K562 (cell line): ENCODE results near the gene SLC1A5. TPM values are rescaled to one million over a fixed set of nuclear protein-coding genes. Genes with fewer than 3 reads are reported as not detected.
"Not testable (repeated sequence)": the region's sequence is repeated elsewhere in the genome, so short reads cannot be mapped to it uniquely, and the experiment has no call there.

Experiments used
- ATAC-seq: fragments of 200-7000 bp; cut with Tn5 transposase; 3 replicates; pipeline ENCODE4 v1.9.1; 2020; ENCODE audit warnings: moderate library complexity
- BruUV-seq: library from RNA; stranded (reverse); fragments of 400-500 nt; replicated peaks from 2 replicates; lab custom pipeline; 2021; lab: Mats Ljungman, UMichigan
- CTCF ChIA-PET: fragments of 300-600 bp; formaldehyde crosslinking; extraction: SDS; loops from one replicate; lab custom pipeline; 2021; ENCODE audit warnings: low intra/inter-chr PET ratio; lab: Yijun Ruan, JAX
- POLR2A ChIA-PET: fragments of 300-600, 350-650 bp; sonication (Branson Sonifier 250); formaldehyde crosslinking; extraction: SDS; loops from one replicate; lab custom pipeline; 2021; ENCODE audit warnings: antibody characterized with exemption, inconsistent platforms; lab: Yijun Ruan, JAX
- DNase-seq, 4 experiments: peaks; one replicate each; pipeline versions ENCODE4 v3.0.0 to v3.0.0-alpha.2; 2011 to 2018; ENCODE audit warnings: low spot score in 3 of 4, mixed read lengths in 3 of 4; ENCODE audit errors: extremely low read depth in 1 of 4
- FAIRE-seq: peaks from 2 replicates; lab custom pipeline; 2011; peaks lifted over from hg19 to GRCh38; lab: Jason Lieb, UNC
- H2AFZ ChIP-seq: 2 replicates; pipeline ENCODE4 v1.6.0; 2011; ENCODE audit warnings: low read depth, low read length, control low read depth, inconsistent platforms
- H3K27ac ChIP-seq: fragments of 200-600 bp; 3 replicates; pipeline ENCODE4 v1.8.0; 2011; ENCODE audit warnings: low read depth, mild to moderate bottlenecking, control low read depth, inconsistent platforms, low read length, moderate library complexity, mixed read lengths; ENCODE audit errors: extremely low read depth
- H3K27me3 ChIP-seq, 2 experiments: fragments of 300-600 bp in 1 of 2; 2 replicates in 1 of 2; 3 replicates in 1 of 2; pipeline versions ENCODE4 v1.6.0 to v1.8.0; 2011; ENCODE audit warnings: inconsistent platforms in 2 of 2, low read length in 2 of 2, mild to moderate bottlenecking in 1 of 2, mixed read lengths in 1 of 2, moderate library complexity in 1 of 2; ENCODE audit not compliant: control insufficient read depth in 2 of 2, insufficient read depth in 2 of 2
- H3K36me3 ChIP-seq: fragments of 300-600 bp; 3 replicates; pipeline ENCODE4 v1.8.0; 2011; ENCODE audit warnings: mild to moderate bottlenecking, low read length, inconsistent platforms; ENCODE audit not compliant: control insufficient read depth, insufficient read depth
- H3K4me1 ChIP-seq, 2 experiments: fragments of 200-600 bp in 1 of 2; replicated peaks in 1 of 2; 2 replicates in 1 of 2; 3 replicates in 1 of 2; pipeline versions ENCODE4 v1.5.1 to v1.8.0; 2011; ENCODE audit warnings: inconsistent platforms in 2 of 2, low read length in 2 of 2, mild to moderate bottlenecking in 1 of 2, mixed read lengths in 1 of 2, moderate library complexity in 1 of 2; ENCODE audit not compliant: control insufficient read depth in 2 of 2, insufficient read depth in 2 of 2
- H3K4me2 ChIP-seq: 2 replicates; pipeline ENCODE4 v1.6.1; 2011; ENCODE audit warnings: low read length, control low read depth, inconsistent platforms, mixed read lengths; ENCODE audit not compliant: insufficient read depth
- H3K4me3 ChIP-seq: fragments of 200-600 bp; sonication (generic), shearing (Covaris generic); 2 replicates; pipeline ENCODE4 v1.5.1; 2016; ENCODE audit warnings: control low read depth, inconsistent platforms
- H3K79me2 ChIP-seq: fragments of 200-600 bp; 3 replicates; pipeline ENCODE4 v1.8.0; 2011; ENCODE audit warnings: low read length, inconsistent platforms; ENCODE audit not compliant: control insufficient read depth, insufficient read depth
- H3K9ac ChIP-seq, 2 experiments: 2 replicates each; pipeline versions ENCODE4 v1.6.0 to v1.6.1; 2011; ENCODE audit warnings: low read depth in 2 of 2, low read length in 2 of 2, control low read depth in 1 of 2, inconsistent platforms in 1 of 2, mild to moderate bottlenecking in 1 of 2, mixed read lengths in 1 of 2; ENCODE audit not compliant: insufficient read depth in 1 of 2
- H3K9me1 ChIP-seq: one replicate; pipeline ENCODE4 v1.6.0; 2011; ENCODE audit warnings: inconsistent platforms, mild to moderate bottlenecking, low read length, moderate library complexity; ENCODE audit not compliant: control insufficient read depth, insufficient read depth
- H3K9me3 ChIP-seq: replicated peaks from 2 replicates; pipeline ENCODE4 v1.5.1; 2011; ENCODE audit warnings: low read depth, low read length, inconsistent platforms; ENCODE audit not compliant: control insufficient read depth, insufficient read depth
- H4K20me1 ChIP-seq: replicated peaks from 2 replicates; pipeline ENCODE4 v1.6.1; 2011; ENCODE audit warnings: low read length, inconsistent platforms, mixed read lengths; ENCODE audit not compliant: control insufficient read depth, insufficient read depth
- CEBPB ChIP-seq: fragments of 450-650 bp; IDR thresholded peaks from 2 replicates; pipeline ENCODE4 v1.6.1; 2016; ENCODE audit warnings: missing genetic modification characterization, missing compliant biosample characterization
- HNRNPLL ChIP-seq: fragments of 200-400 bp; formaldehyde crosslinking; IDR thresholded peaks from 2 replicates; pipeline ENCODE4 v1.6.1; 2017; ENCODE audit warnings: low read length, low read depth, mild to moderate bottlenecking; ENCODE audit not compliant: poor library complexity, severe bottlenecking
- POLR2B ChIP-seq: fragments of 450-650 bp; IDR thresholded peaks from 2 replicates; pipeline ENCODE4 v1.6.1; 2018; ENCODE audit warnings: low read depth; ENCODE audit not compliant: partially characterized antibody
- POLR2G ChIP-seq: fragments of 200-400 bp; formaldehyde crosslinking; IDR thresholded peaks from 2 replicates; pipeline ENCODE4 v1.6.1; 2017; ENCODE audit warnings: low read depth, mild to moderate bottlenecking, antibody characterized with exemption, low read length, moderate library complexity
- RBM22 ChIP-seq: fragments of 200-400 bp; formaldehyde crosslinking; IDR thresholded peaks from 2 replicates; pipeline ENCODE4 v1.6.1; 2018; ENCODE audit warnings: low read length, low read depth; ENCODE audit not compliant: poor library complexity, severe bottlenecking
- ZNF121 ChIP-seq: sonication (generic); formaldehyde crosslinking; conservative IDR thresholded peaks from 2 replicates; pipeline ENCODE4 v1.8.0; 2022; ENCODE audit warnings: missing genetic modification reagents
- WGBS: fragments of 100-300 bp; shearing (Covaris generic); methylation state at CpG from one replicate; pipeline ENCODE4 v1.1.6; 2016; ENCODE audit warnings: low coverage, mixed read lengths; ENCODE audit not compliant: insufficient coverage; ENCODE audit errors: missing lambda C conversion rate; 5-methylcytosine and 5-hydroxymethylcytosine counted together
- in situ Hi-C: fragments of 300-500 bp; cut with MboI; formaldehyde crosslinking; loops from 4 replicates; pipeline ENCODE4 v1.15.0; 2018; ENCODE audit warnings: inconsistent platforms, mixed read lengths
- intact Hi-C: fragments of 100-400 bp; cut with micrococcal nuclease; formaldehyde crosslinking; loops from 2 replicates; pipeline ENCODE4 v1.14.2; 2022
- polyA plus RNA-seq, 8 experiments: library from polyadenylated mRNA; depleted of rRNA in 4 of 8; stranded (reverse) in 5 of 8; unstranded in 3 of 8; fragments of >200 nt; fragmentation: Nextera tagmentation in 2 of 8; fragmentation: Illumina TruSeq in 1 of 8; extraction: Ambion mirVana in 2 of 8; extraction: Trizol in 1 of 8; gene quantifications; 2 replicates each; pipeline versions ENCODE4 v1.2.1 to v1.2.3, GENCODE V29; 2011 to 2014; ENCODE audit warnings: inconsistent platforms in 1 of 8, missing spikeins in 1 of 8
- total RNA-seq, 7 experiments: library from RNA; depleted of rRNA in 6 of 7; stranded (reverse); fragments of >200 nt in 6 of 7; fragmentation: Illumina TruSeq in 2 of 7; extraction: Trizol in 2 of 7; gene quantifications; 2 replicates each; pipeline versions ENCODE4 v1.2.1 to v1.2.3, GENCODE V29; 2011 to 2021; ENCODE audit warnings: low replicate concordance in 1 of 7
- TF ChIP-seq, protein P1 (sequence below): fragments of 250-450 bp; sonication (Bioruptor Pico); IDR thresholded peaks from 2 replicates; pipeline ENCODE4 v1.8.0; 2021; ENCODE audit warnings: mild to moderate bottlenecking, moderate library complexity

The SLC1A5 gene
- total and polyA plus RNA-seq, 9 of the 15 experiments (the other 6 are each of a cell fraction or from before 2014, with no cell fraction given) = 31.2 to 417 (median 134) TPM

DNA sequence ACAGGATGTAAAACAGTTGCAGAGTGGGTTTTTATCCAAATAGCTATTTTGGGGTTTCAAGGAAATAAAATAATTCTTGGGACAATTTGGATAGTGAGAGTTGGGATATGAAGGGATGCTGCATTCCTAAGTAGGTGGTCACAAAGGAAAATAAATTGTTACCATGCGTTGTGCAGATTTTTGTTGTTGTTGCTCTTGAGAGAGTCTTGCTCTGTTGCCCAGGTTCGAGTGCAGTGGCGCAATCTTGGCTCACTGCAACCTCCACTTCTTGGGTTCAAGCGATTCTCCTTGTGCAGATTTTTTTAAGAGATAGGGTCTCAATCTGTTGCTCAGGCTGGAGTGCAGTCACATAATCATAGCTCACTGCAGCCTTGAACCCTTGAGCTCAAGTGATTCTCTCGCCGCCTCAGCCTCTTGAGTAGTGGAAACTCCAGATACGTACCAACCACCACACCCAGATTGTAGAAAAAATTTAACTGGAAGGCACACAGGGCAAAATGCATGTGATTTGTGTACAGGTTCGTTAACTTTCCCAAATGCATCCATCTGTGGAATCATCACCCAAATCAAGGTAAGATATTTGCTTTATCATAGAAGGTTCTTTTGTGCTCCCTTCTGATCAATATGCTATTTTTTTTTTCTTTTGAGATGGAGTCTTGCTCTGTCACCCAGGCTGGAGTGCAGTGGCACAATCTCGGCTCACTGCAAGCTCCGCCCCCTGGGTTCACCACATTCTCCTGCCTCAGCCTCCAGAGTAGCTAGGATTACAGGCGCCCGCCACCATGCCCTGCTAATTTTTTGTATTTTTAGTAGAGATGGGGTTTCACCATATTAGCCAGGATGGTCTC is 16.0 kb downstream of the SLC1A5 start:
- DNase-seq = no peak

DNA sequence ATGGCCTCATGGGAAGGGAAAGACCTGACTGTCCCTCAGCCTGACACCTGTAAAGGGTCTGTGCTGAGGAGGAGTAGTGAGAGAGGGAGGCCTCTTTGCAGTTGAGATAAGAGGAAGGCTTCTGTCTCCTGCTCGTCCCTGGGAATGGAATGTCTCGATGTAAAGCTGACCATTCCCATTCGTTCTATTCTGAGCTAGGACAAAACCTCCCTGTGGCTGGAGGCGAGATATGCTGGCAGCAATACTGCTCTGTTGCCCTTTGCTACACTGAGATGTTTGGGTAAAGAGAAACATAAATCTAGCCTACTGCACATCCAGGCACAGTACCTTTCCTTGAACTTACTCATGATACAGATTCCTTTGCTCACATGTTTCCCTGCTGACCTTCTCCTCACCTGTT is 19.6 kb downstream of the SLC1A5 start:
- DNase-seq, H3K4me1 ChIP-seq, intact Hi-C loops, H3K9me1 ChIP-seq, H3K27me3 ChIP-seq, H3K4me2 ChIP-seq, H3K79me2 ChIP-seq, H2AFZ ChIP-seq, H4K20me1 ChIP-seq, FAIRE-seq, H3K4me3 ChIP-seq, H3K27ac ChIP-seq, BruUV-seq, ATAC-seq, H3K9ac ChIP-seq, H3K9me3 ChIP-seq, H3K36me3 ChIP-seq, CTCF ChIA-PET: not testable (repeated sequence)
- POLR2A ChIA-PET = interaction anchor here (1.1 to 2.7 kb wide), 3 partner anchors 8 to 18 kb away, joined by 3 to 17 read pairs (median 12); no protein-coding TSS in a partner anchor
- WGBS = 7% methylated on average over 4 of the region's 4 CpGs
- in situ Hi-C loops = loop anchor here (5.0 kb wide), 1 partner anchor 74 kb away; no protein-coding TSS in a partner anchor

More for the DNA sequence above, 16.0 kb downstream of the SLC1A5 start:
- H3K36me3 ChIP-seq = peaks cover 29% of the 10 kb centered on the region
- ChIA-PET POLR2A (interaction anchor here (0.6 to 3.3 kb wide), 11 partner anchors 8 to 620 kb away, joined by 3 to 50 read pairs (median 4); partner anchors contain the start of gene SLC1A5), CTCF (no interaction called here)
- peaks cover 21% of the 10 kb centered on the region for H4K20me1 ChIP-seq
- 30% methylated on average over 11 of the region's 12 CpGs for WGBS
- no peak overlapping the region for H3K27ac ChIP-seq
- peak; percentile 23 for FAIRE-seq
- TF ChIP-seq HNRNPLL (no peak), POLR2B (peak; percentile 56), POLR2G (peak; percentile 56), RBM22 (peak; percentile 72), CEBPB (peak; percentile 58), ZNF121 (CRISPR knock-in tag) (peak; percentile 64)
- TF ChIP-seq, protein P1, sequence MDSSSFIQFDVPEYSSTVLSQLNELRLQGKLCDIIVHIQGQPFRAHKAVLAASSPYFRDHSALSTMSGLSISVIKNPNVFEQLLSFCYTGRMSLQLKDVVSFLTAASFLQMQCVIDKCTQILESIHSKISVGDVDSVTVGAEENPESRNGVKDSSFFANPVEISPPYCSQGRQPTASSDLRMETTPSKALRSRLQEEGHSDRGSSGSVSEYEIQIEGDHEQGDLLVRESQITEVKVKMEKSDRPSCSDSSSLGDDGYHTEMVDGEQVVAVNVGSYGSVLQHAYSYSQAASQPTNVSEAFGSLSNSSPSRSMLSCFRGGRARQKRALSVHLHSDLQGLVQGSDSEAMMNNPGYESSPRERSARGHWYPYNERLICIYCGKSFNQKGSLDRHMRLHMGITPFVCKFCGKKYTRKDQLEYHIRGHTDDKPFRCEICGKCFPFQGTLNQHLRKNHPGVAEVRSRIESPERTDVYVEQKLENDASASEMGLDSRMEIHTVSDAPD (CRISPR knock-in tag) = no peak
- TF ChIP-seq, all 486 proteins: peak for 5
- H3K27me3 ChIP-seq = no peaks in the 10 kb centered on the region
- no peaks in the 10 kb centered on the region for H3K9me3 ChIP-seq
- no peak overlapping the region for H3K4me3 ChIP-seq
- no peak overlapping the region for H2AFZ ChIP-seq
- no peak overlapping the region for H3K4me2 ChIP-seq
- peaks cover 5% of the 10 kb centered on the region; the same call in 1 of the 3 replicates for H3K79me2 ChIP-seq
- no peak for ATAC-seq
- H3K9ac ChIP-seq = no peak overlapping the region
- no peaks in the 10 kb centered on the region for H3K9me1 ChIP-seq
- BruUV-seq = no TSS peak
- intact Hi-C loops (no loop called here), in situ Hi-C loops (no loop called here)
- peaks cover 0 to 14% of the 10 kb centered on the region in 2 experiments; a peak in 3 of 5 replicates for H3K4me1 ChIP-seq
